HCT116 (cell line): ENCODE data around the gene CAMK1D. TPM values are rescaled to one million over a fixed set of nuclear protein-coding genes. Genes with fewer than 3 reads are reported as not detected.

Experiments
- ATAC-seq: fragments of 200-7000 bp; cut with Tn5 transposase; 2 replicates; pipeline ENCODE4 v1.9.1; 2020; ENCODE audit warnings: mild to moderate bottlenecking, moderate library complexity
- BruUV-seq: library from RNA; stranded (reverse); fragments of 400-500 nt; replicated peaks from 2 replicates; lab custom pipeline; 2021; lab: Mats Ljungman, UMichigan
- CTCF ChIA-PET: fragments of 300-600 bp; sonication (Branson Sonifier 250); formaldehyde crosslinking; loops from one replicate; lab custom pipeline; 2021; ENCODE audit warnings: antibody characterized with exemption; lab: Charles Lee
- POLR2A ChIA-PET: fragments of 300-600, 350-600 bp; sonication (Branson Sonifier 250); formaldehyde crosslinking; loops from one replicate; lab custom pipeline; 2021; ENCODE audit warnings: antibody characterized with exemption; lab: Charles Lee
- RAD21 ChIA-PET, 2 experiments: fragments of 300-600 bp; sonication (Branson Sonifier 250); formaldehyde crosslinking; loops; one replicate each; lab custom pipeline; 2023; ENCODE audit warnings: low total read pairs in 2 of 2; ENCODE audit not compliant: uncharacterized antibody in 2 of 2, unreplicated experiment in 2 of 2, low non-redundant PET in 1 of 2; lab: Charles Lee
- DNase-seq: peaks from one replicate; pipeline ENCODE4 v3.0.0-alpha.2; 2010; ENCODE audit warnings: low read depth, low spot score
- H2AFZ ChIP-seq: fragments of 200-600 bp; shearing (Covaris generic), sonication (generic); 2 replicates; pipeline ENCODE4 v1.6.1; 2017; ENCODE audit warnings: low read depth, mixed run types, mixed read lengths, antibody characterized with exemption, low read length; ENCODE audit not compliant: poor library complexity, severe bottlenecking
- H3K27ac ChIP-seq: 2 replicates; pipeline ENCODE4 v1.5.1; 2012; ENCODE audit warnings: low read depth, low read length
- H3K27me3 ChIP-seq: fragments of 200-600 bp; sonication (generic); 2 replicates; pipeline ENCODE4 v1.6.1; 2016; ENCODE audit warnings: mixed run types, low read length, mixed read lengths; ENCODE audit not compliant: insufficient read depth
- H3K36me3 ChIP-seq, 2 experiments: fragments of 200-500 bp in 1 of 2; fragments of 200-600 bp in 1 of 2; sonication (Bioruptor generic) in 1 of 2; sonication (generic) in 1 of 2; 2 replicates each; pipeline versions ENCODE4 v1.5.1 to v1.6.1; 2014 to 2016; ENCODE audit warnings: low read length in 2 of 2, inconsistent platforms in 1 of 2, mixed read lengths in 1 of 2, mixed run types in 1 of 2; ENCODE audit not compliant: insufficient read depth in 2 of 2, control insufficient read depth in 1 of 2
- H3K4me1 ChIP-seq, 2 experiments: fragments of 200-600 bp in 1 of 2; sonication (generic) in 1 of 2; 2 replicates each; pipeline versions ENCODE4 v1.5.1 to v1.6.1; 2012 to 2017; ENCODE audit warnings: low read length in 2 of 2, inconsistent platforms in 1 of 2, mild to moderate bottlenecking in 1 of 2, mixed read lengths in 1 of 2, mixed run types in 1 of 2, moderate library complexity in 1 of 2; ENCODE audit not compliant: insufficient read depth in 2 of 2, control insufficient read depth in 1 of 2
- H3K4me2 ChIP-seq: fragments of 200-600 bp; sonication (generic); 2 replicates; pipeline ENCODE4 v1.6.1; 2017; ENCODE audit warnings: mixed run types, low read length, mixed read lengths
- H3K4me3 ChIP-seq, 2 experiments: fragments of 200-600 bp in 1 of 2; sonication (generic) in 1 of 2; replicated peaks in 1 of 2; 2 replicates each; pipeline ENCODE4 v1.5.1; 2011 to 2016; ENCODE audit warnings: low read length in 2 of 2, control low read depth in 1 of 2, low read depth in 1 of 2, mild to moderate bottlenecking in 1 of 2, mixed read lengths in 1 of 2, mixed run types in 1 of 2
- H3K79me2 ChIP-seq: fragments of 200-600 bp; sonication (generic); 2 replicates; pipeline ENCODE4 v1.6.1; 2017; ENCODE audit warnings: mild to moderate bottlenecking, mixed run types, low read length, moderate library complexity, mixed read lengths; ENCODE audit not compliant: insufficient read depth
- H3K9ac ChIP-seq: fragments of 200-600 bp; sonication (generic); 2 replicates; pipeline ENCODE4 v1.6.1; 2016; ENCODE audit warnings: low read length, mixed read lengths
- H3K9me2 ChIP-seq: fragments of 200-600 bp; sonication (generic), shearing (Covaris generic); 2 replicates; pipeline ENCODE4 v1.6.1; 2017; ENCODE audit warnings: mixed run types, mild to moderate bottlenecking, moderate library complexity; ENCODE audit not compliant: insufficient read depth
- H3K9me3 ChIP-seq, 2 experiments: fragments of 200-500 bp in 1 of 2; fragments of 200-600 bp in 1 of 2; sonication (Bioruptor generic) in 1 of 2; sonication (generic) in 1 of 2; 2 replicates each; pipeline ENCODE4 v1.6.1; 2014 to 2017; ENCODE audit warnings: low read length in 2 of 2, mixed read lengths in 2 of 2, inconsistent platforms in 1 of 2, low read depth in 1 of 2, mild to moderate bottlenecking in 1 of 2, mixed run types in 1 of 2, moderate library complexity in 1 of 2; ENCODE audit not compliant: control insufficient read depth in 1 of 2, insufficient read depth in 1 of 2
- H4K20me1 ChIP-seq: fragments of 200-600 bp; sonication (generic), shearing (Covaris generic); 2 replicates; pipeline ENCODE4 v1.6.1; 2017; ENCODE audit warnings: mixed run types, mild to moderate bottlenecking, moderate library complexity; ENCODE audit not compliant: insufficient read depth
- EGR1 ChIP-seq: IDR thresholded peaks from 2 replicates; pipeline ENCODE4 v1.6.1; 2012; ENCODE audit warnings: low read depth
- EZH2 ChIP-seq: fragments of 200-600 bp; sonication (generic); IDR thresholded peaks from 2 replicates; pipeline ENCODE4 v1.6.1; 2017; ENCODE audit warnings: antibody characterized with exemption, mixed run types
- EZH2phosphoT487 ChIP-seq: fragments of 200-600 bp; IDR thresholded peaks from 2 replicates; pipeline ENCODE4 v1.6.1; 2018; ENCODE audit warnings: antibody characterized with exemption, borderline replicate concordance
- REST ChIP-seq: IDR thresholded peaks from 2 replicates; pipeline ENCODE4 v1.6.1; 2012; ENCODE audit warnings: low read depth
- YY1 ChIP-seq: IDR thresholded peaks from 2 replicates; pipeline ENCODE4 v1.6.1; 2011; ENCODE audit warnings: low read length, low read depth, moderate library complexity, mild to moderate bottlenecking; ENCODE audit not compliant: insufficient replicate concordance; ENCODE audit errors: extremely low read depth
- intact Hi-C: fragments of 100-400 bp; cut with micrococcal nuclease; formaldehyde crosslinking; loops from 2 replicates; pipeline ENCODE4 v1.10.0; 2022
- total RNA-seq: library from RNA; stranded (reverse); gene quantifications from one replicate; pipeline ENCODE4 v1.2.1, GENCODE V29; 2021; ENCODE audit not compliant: unreplicated experiment

Gene CAMK1D
- total RNA-seq, 1 experiment from 2014 or later: 9.6 TPM

- Histone ChIP-seq H3K9me2 (no peaks in the 10 kb centered on the region), H4K20me1 (no peaks in the 10 kb centered on the region), H3K36me3 (no peaks in the 10 kb centered on the region), H3K9ac (no peak overlapping the region), H2AFZ (no peak overlapping the region), H3K79me2 (no peaks in the 10 kb centered on the region), H3K27me3 (no peaks in the 10 kb centered on the region), H3K4me2 (no peak overlapping the region), H3K27ac (no peak overlapping the region), H3K4me3 (no peak overlapping the region), H3K9me3 (no peaks in the 10 kb centered on the region), H3K4me1 (peaks cover 2 to 4% of the 10 kb centered on the region in 2 experiments; a peak in 2 of 4 replicates)
- intact Hi-C loops: no loop called here
- ATAC-seq: no peak
- no peak for DNase-seq
- TF ChIP-seq EGR1: no peak
- no peak for TF ChIP-seq EZH2phosphoT487
- TF ChIP-seq EZH2: no peak
- TF ChIP-seq YY1: no peak
- TF ChIP-seq REST: no peak
- ChIA-PET RAD21 (no interaction called here), CTCF (no interaction called here), POLR2A (no interaction called here)
- no TSS peak for BruUV-seq
These were observed 152.0 kb downstream of the CAMK1D start for GRCh38 chr10:12501324-12501723.
